Sigmoid colon (tissue), 4 donors: ENCODE data around the gene RIPOR3.

Experiments used
- EP300 ChIP-seq, 4 donors: sonication (generic); formaldehyde crosslinking; IDR thresholded peaks; one replicate each; pipeline ENCODE4 v1.6.1; 2017; ENCODE audit warnings: antibody characterized with exemption in 4 of 4
- POLR2AphosphoS5 ChIP-seq, 4 donors: sonication (generic); formaldehyde crosslinking; IDR thresholded peaks; one replicate each; pipeline ENCODE4 v1.6.1; 2017; ENCODE audit warnings: antibody characterized with exemption in 4 of 4
- TF ChIP-seq, protein P1 (sequence below), 4 experiments: fragments of 450-650 bp in 3 of 4; fragments of 200-600 bp in 1 of 4; IDR thresholded peaks; one replicate each; pipeline ENCODE4 v1.5.1; 2016 to 2019; ENCODE audit warnings: antibody characterized with exemption in 4 of 4, mild to moderate bottlenecking in 3 of 4, moderate library complexity in 2 of 4

DNA sequence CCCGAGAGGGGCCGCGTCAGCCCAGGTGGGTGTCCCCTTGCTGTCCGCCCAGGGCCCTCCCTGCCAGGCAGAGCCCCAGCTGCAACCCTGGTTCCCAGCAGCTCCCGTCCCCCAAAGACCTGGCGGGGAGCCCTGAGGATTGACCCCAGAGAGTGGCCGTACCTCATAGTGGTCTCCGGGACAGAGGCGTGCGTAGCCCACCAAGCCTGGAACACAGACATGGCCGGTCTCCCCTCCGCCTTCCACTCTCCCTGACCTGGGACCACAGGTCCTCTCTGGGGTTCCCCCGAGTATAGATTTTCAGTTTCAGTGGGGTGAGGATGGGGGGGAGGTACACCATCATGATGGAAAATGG, 82.6 kb downstream of the RIPOR3 start:
- TF ChIP-seq, protein P1, sequence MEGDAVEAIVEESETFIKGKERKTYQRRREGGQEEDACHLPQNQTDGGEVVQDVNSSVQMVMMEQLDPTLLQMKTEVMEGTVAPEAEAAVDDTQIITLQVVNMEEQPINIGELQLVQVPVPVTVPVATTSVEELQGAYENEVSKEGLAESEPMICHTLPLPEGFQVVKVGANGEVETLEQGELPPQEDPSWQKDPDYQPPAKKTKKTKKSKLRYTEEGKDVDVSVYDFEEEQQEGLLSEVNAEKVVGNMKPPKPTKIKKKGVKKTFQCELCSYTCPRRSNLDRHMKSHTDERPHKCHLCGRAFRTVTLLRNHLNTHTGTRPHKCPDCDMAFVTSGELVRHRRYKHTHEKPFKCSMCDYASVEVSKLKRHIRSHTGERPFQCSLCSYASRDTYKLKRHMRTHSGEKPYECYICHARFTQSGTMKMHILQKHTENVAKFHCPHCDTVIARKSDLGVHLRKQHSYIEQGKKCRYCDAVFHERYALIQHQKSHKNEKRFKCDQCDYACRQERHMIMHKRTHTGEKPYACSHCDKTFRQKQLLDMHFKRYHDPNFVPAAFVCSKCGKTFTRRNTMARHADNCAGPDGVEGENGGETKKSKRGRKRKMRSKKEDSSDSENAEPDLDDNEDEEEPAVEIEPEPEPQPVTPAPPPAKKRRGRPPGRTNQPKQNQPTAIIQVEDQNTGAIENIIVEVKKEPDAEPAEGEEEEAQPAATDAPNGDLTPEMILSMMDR (IDR thresholded peaks at IDR 0.05): no peak
- TF ChIP-seq POLR2AphosphoS5 (IDR thresholded peaks at IDR 0.05): no peak
- TF ChIP-seq EP300 (IDR thresholded peaks at IDR 0.05): no peak
